ENCODE data around the gene ICAM1.
A peak's percentile ranks its signal among the peaks of the same experiment; 100 is the strongest.

The ICAM1 gene

DNA sequence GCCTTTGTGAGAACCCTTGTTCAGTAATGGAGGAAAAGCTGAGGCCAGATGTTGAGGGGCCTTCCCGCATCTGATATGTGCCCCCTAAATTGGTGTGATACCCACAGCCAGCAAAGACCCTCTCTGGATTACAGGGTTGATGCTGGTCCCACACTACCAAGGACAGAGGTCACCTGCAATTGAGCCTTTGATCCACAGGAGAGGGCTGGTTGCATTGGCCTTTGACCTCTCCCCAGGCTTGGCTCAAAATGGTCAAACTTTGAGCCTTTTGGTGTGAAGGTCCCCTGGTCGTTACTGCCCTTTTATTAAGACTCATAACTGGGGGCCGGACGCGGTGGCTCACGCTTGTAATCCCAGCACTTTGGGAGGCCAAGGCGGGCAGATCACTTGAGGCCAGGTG, 27.3 kb upstream of the ICAM1 start:
- DNase-seq: no peak

DNA sequence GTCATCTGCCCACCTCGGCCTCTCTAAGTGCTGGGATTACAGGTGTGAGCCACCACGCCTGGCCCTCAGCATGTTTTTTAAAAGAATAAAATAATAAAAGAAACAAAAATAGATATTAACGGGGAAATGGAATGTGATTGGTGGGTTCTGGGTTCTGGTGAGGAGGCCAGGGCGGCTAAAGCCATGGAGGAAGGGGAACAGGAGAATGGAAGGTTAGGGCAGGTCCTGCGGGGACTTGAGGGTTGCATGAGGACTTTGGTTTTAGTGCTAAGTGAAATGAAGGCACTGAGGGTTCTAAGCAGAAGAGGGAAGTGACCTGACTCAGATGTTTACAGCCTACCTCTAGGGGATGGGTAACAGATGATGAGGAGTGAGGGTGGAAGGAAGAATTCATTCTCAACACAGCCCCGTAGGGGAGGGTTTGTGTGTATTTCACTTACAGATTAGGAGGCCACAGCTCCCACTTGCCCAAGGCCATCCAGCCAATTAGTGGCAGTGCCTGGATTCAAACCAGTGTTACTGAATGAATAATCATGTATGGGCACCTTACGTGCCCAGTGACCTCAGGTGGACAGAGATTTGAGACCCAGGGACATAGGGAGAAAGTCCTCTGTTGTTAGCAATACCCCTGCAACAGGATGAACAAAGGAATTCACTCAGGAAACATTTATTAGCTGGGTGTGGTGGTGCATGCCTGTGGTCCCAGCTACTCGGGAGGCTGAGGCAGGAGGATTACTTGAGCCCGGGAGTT, 25.6 kb upstream of the ICAM1 start:
- no peak for DNase-seq

DNA sequence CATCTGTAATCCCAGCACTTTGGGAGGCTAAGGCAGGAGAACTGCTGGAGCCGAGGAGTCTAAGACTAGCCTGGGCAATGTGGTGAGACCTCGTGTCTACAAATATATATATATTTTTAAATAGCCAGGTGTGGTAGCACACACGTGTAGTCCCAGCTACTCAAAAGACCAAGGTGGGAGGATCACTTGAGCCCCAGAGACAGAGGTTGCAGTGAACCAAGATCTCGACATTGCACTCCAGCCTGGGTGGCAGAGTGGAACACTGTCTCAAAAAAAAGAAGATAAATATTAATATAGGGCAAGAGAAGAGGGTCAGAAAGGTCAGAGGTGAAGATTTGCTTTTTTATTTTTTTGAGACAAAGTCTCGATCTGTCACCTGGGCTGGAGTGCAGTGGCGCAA, 24.4 kb upstream of the ICAM1 start:
- DNase-seq: no peak

DNA sequence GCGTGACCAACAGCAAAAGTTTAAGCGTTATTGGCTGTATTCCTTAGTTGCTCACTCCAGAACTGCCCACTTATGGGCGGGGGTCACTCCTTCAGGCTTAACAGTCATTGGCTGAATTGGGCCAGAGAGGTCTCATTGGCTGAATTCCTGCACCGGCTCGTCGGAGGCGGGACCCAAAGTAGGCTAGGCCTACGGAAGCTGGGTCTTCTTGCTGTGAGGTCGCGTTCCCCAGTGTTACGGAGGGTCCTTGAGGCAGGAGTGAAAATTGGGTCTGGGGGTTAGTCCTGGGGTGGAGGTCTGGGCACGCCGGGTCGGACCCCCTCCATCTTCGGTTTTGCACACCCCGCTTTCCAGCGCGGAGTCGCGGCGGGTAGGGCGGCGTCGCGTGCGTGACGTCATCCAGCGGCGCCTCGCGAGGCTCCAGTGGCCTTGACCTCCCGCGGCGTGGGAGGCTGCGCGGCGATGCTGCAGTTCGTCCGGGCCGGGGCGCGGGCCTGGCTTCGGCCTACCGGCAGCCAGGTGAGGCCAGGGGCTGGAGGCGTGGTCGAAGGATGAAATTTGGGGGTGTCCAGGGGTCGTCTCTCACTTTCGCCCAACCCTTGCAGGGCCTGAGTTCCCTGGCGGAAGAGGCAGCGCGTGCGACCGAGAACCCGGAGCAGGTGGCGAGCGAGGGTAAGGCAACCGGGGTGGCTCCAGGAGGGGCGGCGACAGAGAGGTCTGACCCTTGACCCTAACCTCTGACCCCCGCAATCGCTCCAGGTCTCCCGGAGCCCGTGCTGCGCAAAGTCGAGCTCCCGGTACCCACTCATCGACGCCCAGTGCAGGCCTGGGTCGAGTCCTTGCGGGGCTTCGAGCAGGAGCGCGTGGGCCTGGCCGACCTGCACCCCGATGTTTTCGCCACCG, 18.9 kb upstream of the ICAM1 start, which contains the start of gene MRPL4:
Gene MRPL4 (plus strand): TSS at position 423 of the 903 bp plus-strand sequence. CDS start 40 bp downstream, at position 463.
- DNase-seq: peak; percentile 99

- no peak for DNase-seq
Observed at GRCh38 chr19:10252707-10253106, 18.2 kb upstream of the ICAM1 start.

GRCh38 chr19:10254244-10254643, 16.7 kb upstream of the ICAM1 start:
- no peak for DNase-seq

DNA sequence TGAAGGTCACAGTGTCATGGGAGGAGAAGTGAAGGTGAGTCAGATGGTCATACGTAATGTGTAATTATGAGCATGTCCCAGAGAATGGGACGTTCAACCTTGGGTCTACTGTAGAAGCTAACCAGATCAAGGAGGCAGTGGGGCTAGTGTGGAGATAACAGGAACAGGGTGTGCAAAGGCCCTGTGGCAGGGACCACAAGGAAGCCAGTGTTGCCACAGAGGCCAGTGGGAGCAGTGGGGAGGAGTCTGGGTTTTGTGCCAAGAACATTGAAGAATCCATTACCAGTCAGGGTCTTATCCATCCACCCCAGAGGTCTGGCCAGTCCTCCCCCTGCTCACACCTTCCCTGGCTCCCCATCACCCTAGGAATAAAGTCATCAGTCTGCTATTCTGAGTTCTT, 15.6 kb upstream of the ICAM1 start:
- no peak for DNase-seq

GRCh38 chr19:10256551-10256950, 14.4 kb upstream of the ICAM1 start:
- no peak for DNase-seq

DNA sequence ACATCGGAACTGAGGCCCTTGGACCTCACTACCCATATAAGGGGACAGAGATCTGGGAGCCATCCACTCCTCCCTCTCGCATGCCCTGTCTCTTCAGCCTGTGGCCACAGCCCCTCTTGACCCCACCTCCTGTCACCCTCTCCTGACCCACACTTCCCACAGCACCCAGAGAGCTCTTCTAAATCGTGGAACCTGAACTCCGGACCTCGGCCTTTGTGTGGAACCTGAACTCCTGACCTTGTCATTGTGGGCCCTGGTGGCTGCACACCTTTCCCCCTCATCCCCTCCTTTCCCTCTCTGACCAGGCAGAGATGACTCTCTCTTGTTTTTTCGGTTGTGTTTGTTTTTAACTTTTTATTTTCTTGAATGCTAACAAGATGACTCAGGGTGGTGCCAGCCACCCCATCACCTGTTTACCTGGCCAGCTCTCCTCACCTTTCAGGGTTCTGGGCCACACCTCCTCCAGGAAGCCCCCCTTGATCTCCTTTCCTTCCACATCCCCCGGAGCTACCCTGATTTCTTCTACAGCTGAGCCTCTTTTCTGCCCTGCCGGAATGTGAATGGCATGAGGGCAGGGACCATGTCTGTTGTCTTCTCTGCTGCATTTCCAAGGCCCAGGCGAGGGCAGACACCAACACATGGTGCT, 13.8 kb upstream of the ICAM1 start:
- DNase-seq: no peak

DNA sequence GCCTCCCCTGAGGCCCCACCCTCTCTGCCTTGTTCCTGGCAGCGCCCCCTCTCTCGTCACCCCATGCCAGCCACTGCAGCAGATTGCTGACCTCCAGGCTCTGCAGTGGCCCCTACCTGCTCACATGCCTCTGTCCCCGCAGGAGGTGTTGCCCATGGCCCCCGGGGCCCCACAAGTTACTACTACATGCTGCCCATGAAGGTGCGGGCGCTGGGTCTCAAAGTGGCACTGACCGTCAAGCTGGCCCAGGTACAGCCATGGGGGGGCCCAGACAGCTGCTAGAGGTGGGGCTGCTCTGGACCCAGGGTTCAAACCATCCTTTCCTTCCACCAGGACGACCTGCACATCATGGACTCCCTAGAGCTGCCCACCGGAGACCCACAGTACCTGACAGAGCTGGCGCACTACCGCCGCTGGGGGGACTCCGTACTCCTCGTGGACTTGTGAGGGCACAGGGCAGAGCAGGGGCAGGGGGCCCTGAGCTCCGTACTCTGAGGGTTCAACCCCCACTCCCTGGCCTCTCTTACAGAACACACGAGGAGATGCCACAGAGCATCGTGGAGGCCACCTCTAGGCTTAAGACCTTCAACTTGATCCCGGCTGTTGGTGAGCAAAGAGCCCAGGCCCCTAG, 12.7 kb upstream of the ICAM1 start:
- DNase-seq: no peak

GRCh38 chr19:10259162-10259905, 11.6 kb upstream of the ICAM1 start:
- peak; percentile 84 for DNase-seq

GRCh38 chr19:10260141-10260584, 10.8 kb upstream of the ICAM1 start:
- no peak for DNase-seq

DNA sequence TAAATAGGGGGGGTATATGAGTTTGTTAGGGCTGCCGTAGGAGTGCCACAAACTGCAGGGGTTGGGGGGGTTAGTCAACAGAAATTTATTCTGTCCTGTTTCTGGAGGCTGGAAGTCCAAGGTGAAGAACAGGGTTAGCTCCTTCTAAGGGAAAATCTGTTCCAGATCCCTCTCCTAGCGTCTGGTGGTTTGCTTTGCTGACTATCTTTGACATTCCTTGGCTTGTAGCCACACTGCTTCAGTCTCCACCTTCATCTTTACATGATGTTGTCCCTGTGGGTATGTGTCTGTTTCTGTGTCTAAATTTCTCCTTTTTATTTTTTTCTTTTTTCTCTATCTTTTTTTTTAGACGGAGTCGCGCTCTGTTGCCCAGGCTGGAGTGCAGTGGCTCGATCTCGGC, 8.1 kb upstream of the ICAM1 start:
- DNase-seq: peak; percentile 42

- no peak for DNase-seq
Observed at GRCh38 chr19:10266706-10267105, 4.2 kb upstream of the ICAM1 start.

DNA sequence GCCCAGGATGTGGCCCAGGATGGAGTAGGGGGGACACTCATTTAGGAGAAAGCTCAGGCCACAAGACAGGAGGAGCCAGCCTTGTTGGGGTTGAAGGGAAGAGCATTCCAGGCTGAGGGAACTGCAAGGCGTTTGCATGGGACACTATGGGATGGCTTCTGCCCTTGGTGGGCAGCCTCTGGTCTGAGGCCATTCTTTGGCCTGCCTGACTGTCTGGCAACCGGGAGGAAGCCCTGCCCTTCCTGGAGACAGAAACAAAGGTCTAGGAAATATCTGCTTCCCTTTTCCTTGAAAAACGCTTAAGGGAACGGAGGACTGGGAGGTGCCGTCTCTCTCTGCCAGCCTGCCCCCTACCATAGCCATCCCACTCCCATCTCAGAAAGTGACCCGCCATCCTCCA, 2.8 kb upstream of the ICAM1 start:
- no peak for DNase-seq

DNA sequence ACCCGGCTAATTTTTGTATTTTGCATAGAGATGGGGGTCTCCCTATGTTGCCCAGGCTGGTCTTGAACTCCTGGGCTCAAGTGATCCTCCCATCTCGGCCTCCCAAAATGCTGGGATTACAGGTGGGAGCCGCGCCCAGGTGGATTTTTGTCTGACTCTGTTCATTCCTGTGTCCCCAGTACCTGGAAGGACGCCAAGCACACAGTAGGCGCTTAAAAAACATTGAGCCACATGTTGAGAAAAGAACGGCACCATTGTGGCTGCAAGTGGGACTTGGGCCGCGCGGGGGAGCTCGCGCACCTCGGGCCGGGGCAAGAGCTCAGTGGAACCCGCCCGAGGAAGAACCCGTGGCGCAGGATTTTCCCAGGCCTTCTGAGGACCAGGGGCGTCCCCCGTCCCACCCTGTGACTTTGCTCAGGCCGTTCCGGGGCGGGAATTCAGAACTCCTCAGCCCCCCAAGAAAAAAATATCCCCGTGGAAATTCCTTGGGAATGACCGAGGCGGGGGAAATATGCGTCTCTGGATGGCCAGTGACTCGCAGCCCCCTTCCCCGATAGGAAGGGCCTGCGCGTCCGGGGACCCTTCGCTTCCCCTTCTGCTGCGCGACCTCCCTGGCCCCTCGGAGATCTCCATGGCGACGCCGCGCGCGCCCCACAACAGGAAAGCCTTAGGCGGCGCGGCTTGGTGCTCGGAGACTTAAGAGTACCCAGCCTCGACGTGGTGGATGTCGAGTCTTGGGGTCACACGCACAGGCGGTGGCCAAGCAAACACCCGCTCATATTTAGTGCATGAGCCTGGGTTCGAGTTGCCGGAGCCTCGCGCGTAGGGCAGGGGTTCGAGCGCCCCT, 1.4 kb upstream of the ICAM1 start:
- peak; percentile 78 for DNase-seq

DNA sequence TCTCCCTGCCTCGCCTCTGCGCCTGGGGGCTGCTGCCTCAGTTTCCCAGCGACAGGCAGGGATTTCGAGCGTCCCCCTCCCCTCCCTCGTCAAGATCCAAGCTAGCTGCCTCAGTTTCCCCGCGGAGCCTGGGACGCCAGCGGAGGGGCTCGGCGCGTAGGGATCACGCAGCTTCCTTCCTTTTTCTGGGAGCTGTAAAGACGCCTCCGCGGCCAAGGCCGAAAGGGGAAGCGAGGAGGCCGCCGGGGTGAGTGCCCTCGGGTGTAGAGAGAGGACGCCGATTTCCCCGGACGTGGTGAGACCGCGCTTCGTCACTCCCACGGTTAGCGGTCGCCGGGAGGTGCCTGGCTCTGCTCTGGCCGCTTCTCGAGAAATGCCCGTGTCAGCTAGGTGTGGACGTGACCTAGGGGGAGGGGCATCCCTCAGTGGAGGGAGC, 722 bp upstream of the ICAM1 start:
- peak; percentile 62 for DNase-seq

DNA sequence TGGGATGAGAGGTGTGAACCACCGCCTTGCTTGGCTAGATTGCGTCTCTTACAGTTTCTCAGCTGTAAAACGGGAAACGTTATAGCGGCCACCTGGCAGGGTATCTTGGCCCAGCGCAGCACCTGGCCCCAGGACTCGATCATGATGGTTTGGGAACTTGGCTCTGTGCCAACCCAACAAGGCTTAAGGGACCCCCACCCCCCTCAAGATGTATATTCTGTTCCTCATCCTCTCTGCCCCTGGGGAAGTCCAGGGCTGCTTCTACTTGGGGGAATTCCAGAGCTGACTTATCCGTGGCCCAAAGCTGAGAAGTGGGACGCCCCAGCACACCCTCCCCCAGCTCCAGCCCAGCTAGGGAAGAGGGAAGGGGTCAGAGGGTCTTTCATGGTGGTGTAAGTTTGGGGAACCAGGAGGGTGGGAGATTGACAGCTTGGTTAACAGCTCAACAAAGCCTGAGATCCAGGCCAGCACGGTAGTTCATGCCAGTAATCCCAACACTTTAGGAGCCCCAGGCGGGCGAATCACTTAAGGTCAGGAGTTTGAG, 695 bp downstream of the ICAM1 start:
- peak; percentile 54 for DNase-seq

DNA sequence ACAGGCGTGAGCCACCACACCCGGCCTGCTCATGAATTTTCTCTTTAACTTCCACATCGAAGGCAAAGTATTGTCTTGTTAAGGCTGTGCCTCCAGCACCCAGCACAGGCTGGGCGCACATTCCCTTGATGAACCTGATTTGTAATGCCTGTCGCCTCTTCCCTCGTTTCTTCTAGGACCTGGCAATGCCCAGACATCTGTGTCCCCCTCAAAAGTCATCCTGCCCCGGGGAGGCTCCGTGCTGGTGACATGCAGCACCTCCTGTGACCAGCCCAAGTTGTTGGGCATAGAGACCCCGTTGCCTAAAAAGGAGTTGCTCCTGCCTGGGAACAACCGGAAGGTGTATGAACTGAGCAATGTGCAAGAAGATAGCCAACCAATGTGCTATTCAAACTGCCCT, 3.7 kb downstream of the ICAM1 start:
- no peak for DNase-seq

DNA sequence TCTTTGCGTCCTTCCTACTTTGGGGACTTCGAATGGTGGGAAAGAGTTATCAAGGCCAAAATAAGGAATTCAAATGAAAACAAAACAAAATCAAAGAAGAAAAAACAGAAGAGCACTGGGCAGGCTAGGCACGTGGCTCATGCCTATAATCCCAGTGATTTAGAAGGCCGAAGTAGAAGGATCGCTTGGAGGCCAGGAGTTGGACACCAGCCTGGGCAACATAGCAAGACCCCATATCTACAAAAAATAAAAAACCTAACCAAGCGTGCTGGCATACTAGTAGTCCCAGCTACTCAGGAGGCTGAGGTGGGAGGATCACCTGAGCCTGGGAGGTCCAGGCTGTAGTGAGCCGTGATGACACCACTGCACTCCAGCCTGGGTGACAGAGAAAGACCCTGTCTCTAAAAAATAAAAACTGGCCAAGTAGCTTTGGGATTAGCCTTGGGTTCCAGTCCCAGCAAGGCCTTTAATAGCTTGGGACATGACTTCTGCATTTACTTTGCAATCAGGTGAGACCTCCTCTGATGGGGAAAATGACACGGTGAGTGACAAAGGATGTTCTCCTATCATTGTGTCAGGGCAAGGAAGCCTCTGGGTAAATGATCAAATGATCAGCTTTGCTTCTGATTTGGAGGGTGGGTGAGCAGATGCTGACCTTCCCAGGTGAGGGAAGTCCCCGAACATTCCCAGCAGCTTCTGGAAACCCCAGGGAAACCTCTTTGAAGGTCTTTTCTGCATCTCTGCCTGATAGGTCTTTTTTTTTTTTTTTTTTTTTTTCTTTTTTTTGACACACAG, 7.1 kb downstream of the ICAM1 start:
- DNase-seq: no peak
